Esophagus muscularis mucosa (tissue), 3 donors: ENCODE data around the gene KLRF1.

Source experiments
- POLR2A ChIP-seq: fragments of 450-650 bp; IDR thresholded peaks from one replicate; pipeline ENCODE4 v1.6.1; 2017; ENCODE audit warnings: antibody characterized with exemption, moderate library complexity, mild to moderate bottlenecking, low read depth
- TF ChIP-seq, protein P1 (sequence below), 3 experiments: fragments of 200-600 bp in 2 of 3; fragments of 450-650 bp in 1 of 3; sonication (generic) in 2 of 3; IDR thresholded peaks; one replicate each; pipeline ENCODE4 v1.5.1; 2017 to 2019; ENCODE audit warnings: antibody characterized with exemption in 3 of 3, mild to moderate bottlenecking in 2 of 3, moderate library complexity in 1 of 3

GRCh38 chr12:9868311-9868801 is 41.1 kb downstream of the KLRF1 start:
- no peak for TF ChIP-seq POLR2A
- TF ChIP-seq, protein P1, sequence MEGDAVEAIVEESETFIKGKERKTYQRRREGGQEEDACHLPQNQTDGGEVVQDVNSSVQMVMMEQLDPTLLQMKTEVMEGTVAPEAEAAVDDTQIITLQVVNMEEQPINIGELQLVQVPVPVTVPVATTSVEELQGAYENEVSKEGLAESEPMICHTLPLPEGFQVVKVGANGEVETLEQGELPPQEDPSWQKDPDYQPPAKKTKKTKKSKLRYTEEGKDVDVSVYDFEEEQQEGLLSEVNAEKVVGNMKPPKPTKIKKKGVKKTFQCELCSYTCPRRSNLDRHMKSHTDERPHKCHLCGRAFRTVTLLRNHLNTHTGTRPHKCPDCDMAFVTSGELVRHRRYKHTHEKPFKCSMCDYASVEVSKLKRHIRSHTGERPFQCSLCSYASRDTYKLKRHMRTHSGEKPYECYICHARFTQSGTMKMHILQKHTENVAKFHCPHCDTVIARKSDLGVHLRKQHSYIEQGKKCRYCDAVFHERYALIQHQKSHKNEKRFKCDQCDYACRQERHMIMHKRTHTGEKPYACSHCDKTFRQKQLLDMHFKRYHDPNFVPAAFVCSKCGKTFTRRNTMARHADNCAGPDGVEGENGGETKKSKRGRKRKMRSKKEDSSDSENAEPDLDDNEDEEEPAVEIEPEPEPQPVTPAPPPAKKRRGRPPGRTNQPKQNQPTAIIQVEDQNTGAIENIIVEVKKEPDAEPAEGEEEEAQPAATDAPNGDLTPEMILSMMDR (IDR thresholded peaks at IDR 0.05) = no peak
